Activated T-cell treated with anti-CD3 and anti-CD28 coated beads, Interleukin-2, amount 50 U/mL, for 4 hours (primary cell): ENCODE measurements around the gene SNRK. TPM values are rescaled to one million over a fixed set of nuclear protein-coding genes. Genes with fewer than 3 reads are reported as not detected.

Source experiments
- ATAC-seq, 2 donors: fragments of 200-7000 bp; cut with Tn5 transposase; one replicate each; pipeline ENCODE4 v1.10.0; 2021
- DNase-seq: peaks from one replicate; pipeline ENCODE4 v3.0.0-alpha.2; 2020
- H3K27me3 Mint-ChIP-seq: one replicate; pipeline ENCODE4 v1.8.0; 2021; ENCODE audit warnings: low read depth, mixed read lengths
- H3K36me3 Mint-ChIP-seq: one replicate; pipeline ENCODE4 v1.8.0; 2022; ENCODE audit warnings: mixed read lengths; ENCODE audit not compliant: insufficient read depth
- H3K4me1 Mint-ChIP-seq: one replicate; pipeline ENCODE4 v1.8.0; 2021; ENCODE audit warnings: low read depth, mixed read lengths
- H3K4me3 Mint-ChIP-seq: one replicate; pipeline ENCODE4 v1.8.0; 2021; ENCODE audit warnings: mild to moderate bottlenecking, moderate library complexity, mixed read lengths
- H3K9me3 Mint-ChIP-seq: one replicate; pipeline ENCODE4 v1.8.0; 2021; ENCODE audit warnings: mixed read lengths
- total RNA-seq, 3 donors: library from RNA; stranded (reverse); gene quantifications; one replicate each; pipeline ENCODE4 v1.2.1, GENCODE V29; 2021

Gene SNRK
- total RNA-seq, 3 donors from 2014 or later: 19.6 to 21.3 (median 19.6) TPM

DNA sequence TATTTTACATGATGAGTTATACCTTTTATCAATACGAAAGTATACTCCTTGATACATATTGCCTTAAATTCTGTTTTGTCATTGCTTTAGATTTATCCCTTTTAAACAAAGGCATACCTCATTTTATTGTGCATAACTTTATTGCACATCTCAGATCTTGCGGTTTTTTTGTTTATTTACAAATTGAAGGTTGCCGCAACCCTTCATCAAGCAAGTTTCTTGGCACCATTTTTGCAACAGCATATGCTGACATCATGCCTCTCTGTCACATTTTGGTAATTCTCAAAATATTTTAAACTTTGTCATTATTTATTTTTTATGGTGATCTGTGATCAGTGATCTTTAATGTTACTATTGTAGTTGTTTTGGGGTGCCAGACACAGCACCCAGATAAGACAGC is 20.9 kb downstream of the SNRK start:
- no peak for ATAC-seq
- H3K4me1 Mint-ChIP-seq: peaks cover 85% of the 10 kb centered on the region
- no peak overlapping the region for H3K4me3 Mint-ChIP-seq
- H3K36me3 Mint-ChIP-seq: peaks cover 44% of the 10 kb centered on the region
- no peaks in the 10 kb centered on the region for H3K27me3 Mint-ChIP-seq
- H3K9me3 Mint-ChIP-seq: no peaks in the 10 kb centered on the region
- DNase-seq: no peak

DNA sequence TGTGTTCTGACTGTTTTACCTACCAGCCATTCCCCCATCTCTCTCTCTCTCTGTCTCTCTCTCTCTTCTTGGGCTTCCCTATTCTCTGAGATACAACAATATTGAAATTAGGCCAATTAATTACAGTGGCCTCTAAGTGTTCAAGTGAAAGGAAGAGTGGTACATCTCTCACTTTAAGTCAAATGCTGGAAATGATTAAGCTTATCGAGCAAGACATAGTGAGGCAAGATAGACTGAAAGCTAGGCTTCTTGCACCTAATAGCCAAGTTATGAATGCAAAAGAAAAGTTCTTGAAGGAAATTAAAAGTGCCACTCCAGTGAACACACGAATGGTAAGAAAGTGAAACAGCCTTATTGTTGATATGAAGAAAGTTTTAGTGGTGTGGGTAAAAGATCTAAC is 21.3 kb downstream of the SNRK start:
- ATAC-seq (no peak), DNase-seq (no peak)
- Mint-ChIP-seq H3K36me3 (peaks cover 47% of the 10 kb centered on the region), H3K9me3 (no peaks in the 10 kb centered on the region), H3K4me1 (peaks cover 85% of the 10 kb centered on the region), H3K27me3 (no peaks in the 10 kb centered on the region), H3K4me3 (no peak overlapping the region)

GRCh38 chr3:43309372-43310305 is 23.3 kb downstream of the SNRK start:
- H3K36me3 Mint-ChIP-seq: peaks cover 39% of the 10 kb centered on the region
- no peak overlapping the region for H3K4me3 Mint-ChIP-seq
- no peaks in the 10 kb centered on the region for H3K27me3 Mint-ChIP-seq
- H3K4me1 Mint-ChIP-seq: peaks cover 70% of the 10 kb centered on the region
- DNase-seq (no peak), ATAC-seq (peak; percentile 37 to 52)
- H3K9me3 Mint-ChIP-seq: no peaks in the 10 kb centered on the region

- H3K36me3 Mint-ChIP-seq: peaks cover 24% of the 10 kb centered on the region
- ATAC-seq (no peak), DNase-seq (no peak)
- no peak overlapping the region for H3K4me3 Mint-ChIP-seq
- no peaks in the 10 kb centered on the region for H3K27me3 Mint-ChIP-seq
- no peaks in the 10 kb centered on the region for H3K9me3 Mint-ChIP-seq
- H3K4me1 Mint-ChIP-seq: peaks cover 73% of the 10 kb centered on the region
These were observed 30.6 kb downstream of the SNRK start for GRCh38 chr3:43316783-43317460.

DNA sequence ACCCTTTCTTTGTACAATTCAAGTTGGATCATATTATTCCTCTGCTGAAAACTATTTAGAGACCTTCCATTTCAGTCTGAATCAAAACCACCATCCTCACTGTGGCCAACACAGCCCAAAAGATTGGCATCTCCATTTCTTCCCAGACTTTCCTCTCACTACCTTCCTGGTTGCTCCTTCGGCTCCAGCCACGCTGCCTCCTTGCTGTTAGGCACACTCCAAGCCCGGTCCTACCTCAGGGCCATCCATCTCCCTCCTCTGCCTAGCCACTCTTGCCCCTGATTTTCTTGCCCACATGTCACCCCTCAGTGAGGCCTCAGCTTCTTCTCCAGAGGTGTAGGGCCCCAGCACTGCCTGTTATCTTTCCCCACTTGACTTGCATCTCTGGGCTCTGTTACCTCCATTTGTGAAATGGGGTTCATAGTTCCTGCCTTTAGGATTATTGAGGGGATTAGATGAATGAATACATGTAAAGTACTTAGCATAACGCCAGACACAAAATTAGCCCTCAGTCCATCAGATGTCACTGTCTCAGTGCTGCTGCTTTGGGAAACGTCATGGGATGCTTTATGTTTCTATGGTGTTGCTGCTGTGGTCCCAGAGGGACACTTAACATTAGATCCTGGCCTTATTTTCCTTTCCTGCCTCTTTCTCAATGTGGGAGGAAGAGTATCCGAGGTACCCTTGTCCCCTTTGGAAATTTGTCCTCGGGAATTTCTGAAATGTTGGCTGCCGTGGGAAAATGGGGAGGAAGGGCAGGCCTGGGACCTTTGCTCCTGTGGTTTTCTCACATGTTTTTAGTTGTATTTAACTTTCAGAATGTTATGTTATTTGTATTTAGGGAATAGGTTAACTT is 31.3 kb downstream of the SNRK start:
- Mint-ChIP-seq H3K4me3 (peak overlapping the region; percentile 1), H3K4me1 (peaks cover 67% of the 10 kb centered on the region), H3K9me3 (no peaks in the 10 kb centered on the region), H3K27me3 (no peaks in the 10 kb centered on the region), H3K36me3 (peaks cover 24% of the 10 kb centered on the region)
- ATAC-seq (no peak), DNase-seq (no peak)

- H3K27me3 Mint-ChIP-seq: no peaks in the 10 kb centered on the region
- no peaks in the 10 kb centered on the region for H3K9me3 Mint-ChIP-seq
- peaks cover 19% of the 10 kb centered on the region for H3K36me3 Mint-ChIP-seq
- peaks cover 71% of the 10 kb centered on the region for H3K4me1 Mint-ChIP-seq
- no peak overlapping the region for H3K4me3 Mint-ChIP-seq
- ATAC-seq (no peak), DNase-seq (no peak)
These were observed 33.0 kb downstream of the SNRK start for GRCh38 chr3:43319376-43319775.

DNA sequence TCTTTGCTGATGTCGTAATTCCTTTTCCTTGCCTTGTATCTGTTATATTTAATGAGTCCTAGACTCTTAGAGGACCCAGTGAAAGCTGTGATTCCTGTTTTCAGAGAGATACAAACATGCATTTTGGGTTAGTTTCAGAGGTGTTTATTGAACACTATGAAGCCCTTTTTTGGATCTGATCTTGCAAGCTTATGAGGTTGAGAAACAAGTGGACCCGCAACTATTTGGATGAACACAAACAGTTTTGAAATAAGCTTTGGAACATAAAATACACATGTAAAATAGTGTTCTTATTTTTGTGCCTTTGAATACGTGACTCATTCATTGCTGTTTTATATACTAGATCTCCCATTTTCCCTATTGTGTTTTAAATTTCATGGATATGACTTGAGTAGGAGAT is 33.5 kb downstream of the SNRK start:
- no peak for ATAC-seq
- Mint-ChIP-seq H3K36me3 (peaks cover 19% of the 10 kb centered on the region), H3K4me3 (no peak overlapping the region), H3K27me3 (no peaks in the 10 kb centered on the region), H3K9me3 (no peaks in the 10 kb centered on the region), H3K4me1 (peaks cover 73% of the 10 kb centered on the region)
- no peak for DNase-seq

DNA sequence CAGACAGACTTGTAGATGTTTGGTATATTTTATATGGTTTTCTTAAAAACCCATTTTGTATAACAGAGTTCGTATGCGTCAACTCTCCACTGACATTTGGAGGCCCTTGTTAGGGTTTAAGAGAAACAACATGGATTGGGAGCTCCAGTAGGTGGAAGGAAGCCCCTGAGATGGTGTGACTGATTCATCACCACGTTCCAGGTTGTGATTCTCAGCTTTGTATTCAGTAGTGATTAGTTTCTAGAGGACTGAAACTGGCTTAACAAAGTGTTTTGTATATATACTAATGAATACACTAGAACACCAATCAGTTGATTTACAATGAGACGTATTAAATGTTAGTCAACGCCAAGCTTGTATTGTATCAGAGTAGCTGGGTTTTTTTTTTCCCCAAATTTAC is 33.9 kb downstream of the SNRK start:
- no peaks in the 10 kb centered on the region for H3K9me3 Mint-ChIP-seq
- ATAC-seq (peak; percentile 59 to 65), DNase-seq (no peak)
- peaks cover 19% of the 10 kb centered on the region for H3K36me3 Mint-ChIP-seq
- H3K27me3 Mint-ChIP-seq: no peaks in the 10 kb centered on the region
- peaks cover 73% of the 10 kb centered on the region for H3K4me1 Mint-ChIP-seq
- H3K4me3 Mint-ChIP-seq: no peak overlapping the region

DNA sequence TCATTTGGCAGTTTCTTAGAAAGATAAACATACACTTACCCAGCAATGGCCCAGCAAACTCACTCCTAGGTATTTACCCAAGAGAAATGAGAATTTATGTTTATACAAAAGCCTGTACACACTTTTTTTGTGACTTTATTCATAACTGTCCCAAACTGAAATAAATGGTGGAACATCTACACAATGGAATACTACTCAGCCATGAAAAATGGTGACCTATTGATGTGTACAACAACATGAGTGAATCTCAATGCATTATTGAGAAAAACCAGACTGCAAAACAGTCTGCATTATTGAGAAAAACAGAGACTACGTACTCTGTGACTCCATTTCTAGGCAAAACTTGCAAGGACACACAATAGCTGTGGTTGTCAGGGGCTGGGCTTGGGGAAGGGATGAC is 37.2 kb downstream of the SNRK start:
- Mint-ChIP-seq H3K27me3 (no peaks in the 10 kb centered on the region), H3K36me3 (peaks cover 18% of the 10 kb centered on the region), H3K9me3 (no peaks in the 10 kb centered on the region), H3K4me1 (peaks cover 73% of the 10 kb centered on the region), H3K4me3 (no peak overlapping the region)
- DNase-seq (no peak), ATAC-seq (no peak)

GRCh38 chr3:43326891-43327581 is 40.7 kb downstream of the SNRK start:
- H3K9me3 Mint-ChIP-seq: no peaks in the 10 kb centered on the region
- ATAC-seq (peak in 1 of 2 donors; percentile 50), DNase-seq (no peak)
- no peak overlapping the region for H3K4me3 Mint-ChIP-seq
- no peaks in the 10 kb centered on the region for H3K27me3 Mint-ChIP-seq
- peaks cover 73% of the 10 kb centered on the region for H3K4me1 Mint-ChIP-seq
- H3K36me3 Mint-ChIP-seq: peaks cover 14% of the 10 kb centered on the region

DNA sequence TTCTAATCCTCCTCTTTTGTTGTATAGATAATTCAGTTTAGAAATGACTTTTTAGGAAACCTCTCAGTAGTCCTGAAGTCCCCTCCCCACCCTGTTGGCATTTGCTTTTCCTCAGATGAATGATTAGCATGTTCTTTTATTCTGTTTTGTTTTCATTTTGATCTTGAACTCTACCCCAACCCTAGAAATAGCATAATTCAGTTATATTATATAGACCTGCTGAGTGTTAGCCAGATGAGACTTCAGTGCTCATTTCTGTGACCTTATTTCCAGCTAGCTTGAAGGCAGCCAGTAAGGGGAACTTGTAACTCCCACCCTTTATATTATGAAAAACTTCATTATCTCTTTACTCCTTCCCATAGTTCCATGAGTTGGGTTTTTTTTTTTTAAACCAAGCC is 41.2 kb downstream of the SNRK start:
- no peak for DNase-seq
- peaks cover 75% of the 10 kb centered on the region for H3K4me1 Mint-ChIP-seq
- H3K4me3 Mint-ChIP-seq: no peak overlapping the region
- peaks cover 15% of the 10 kb centered on the region for H3K36me3 Mint-ChIP-seq
- no peaks in the 10 kb centered on the region for H3K27me3 Mint-ChIP-seq
- no peaks in the 10 kb centered on the region for H3K9me3 Mint-ChIP-seq
- no peak for ATAC-seq

DNA sequence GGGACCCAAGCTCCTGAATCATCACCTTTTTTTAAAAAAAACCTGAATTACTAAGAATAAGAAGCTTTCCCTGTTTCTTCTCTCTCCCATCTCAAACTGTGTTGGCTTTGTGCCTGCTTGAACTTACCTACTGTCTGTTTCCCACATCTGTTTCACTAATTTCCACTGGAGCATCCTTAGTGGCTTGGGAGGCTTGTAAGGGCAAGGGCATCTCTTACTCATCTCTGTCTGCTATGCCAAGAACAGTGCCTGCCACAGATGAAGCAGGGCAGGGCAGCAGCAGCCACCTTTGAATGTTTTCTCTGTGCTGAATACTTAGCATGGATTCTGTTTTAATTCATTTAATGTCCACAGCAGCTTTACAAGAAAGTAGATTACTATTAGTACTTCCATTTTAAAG is 42.3 kb downstream of the SNRK start:
- Mint-ChIP-seq H3K9me3 (no peaks in the 10 kb centered on the region), H3K4me1 (peaks cover 75% of the 10 kb centered on the region), H3K36me3 (peaks cover 19% of the 10 kb centered on the region), H3K4me3 (no peak overlapping the region), H3K27me3 (no peaks in the 10 kb centered on the region)
- no peak for ATAC-seq
- DNase-seq: no peak

DNA sequence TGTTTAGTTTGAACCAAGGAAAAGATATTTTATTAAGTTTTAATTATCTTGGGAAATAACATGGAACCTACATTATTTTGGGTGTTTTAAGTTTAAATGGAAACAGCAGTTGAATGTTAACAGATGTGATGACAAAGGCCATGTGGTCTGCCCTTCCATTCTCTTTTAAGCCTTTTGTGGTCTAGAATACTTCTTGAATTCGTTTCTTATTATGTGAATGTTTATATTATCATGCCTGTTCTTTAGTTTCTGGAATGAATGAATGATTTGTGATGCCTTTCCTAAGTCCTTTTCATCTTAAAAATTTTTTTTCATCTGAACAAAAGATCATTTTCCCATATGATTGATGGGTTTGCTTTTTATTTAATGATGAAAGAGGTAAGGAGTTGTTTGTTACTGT is 44.6 kb downstream of the SNRK start:
- H3K27me3 Mint-ChIP-seq: no peaks in the 10 kb centered on the region
- no peak overlapping the region for H3K4me3 Mint-ChIP-seq
- DNase-seq (no peak), ATAC-seq (no peak)
- H3K4me1 Mint-ChIP-seq: peaks cover 55% of the 10 kb centered on the region
- H3K36me3 Mint-ChIP-seq: peaks cover 28% of the 10 kb centered on the region
- peaks cover 10% of the 10 kb centered on the region for H3K9me3 Mint-ChIP-seq

DNA sequence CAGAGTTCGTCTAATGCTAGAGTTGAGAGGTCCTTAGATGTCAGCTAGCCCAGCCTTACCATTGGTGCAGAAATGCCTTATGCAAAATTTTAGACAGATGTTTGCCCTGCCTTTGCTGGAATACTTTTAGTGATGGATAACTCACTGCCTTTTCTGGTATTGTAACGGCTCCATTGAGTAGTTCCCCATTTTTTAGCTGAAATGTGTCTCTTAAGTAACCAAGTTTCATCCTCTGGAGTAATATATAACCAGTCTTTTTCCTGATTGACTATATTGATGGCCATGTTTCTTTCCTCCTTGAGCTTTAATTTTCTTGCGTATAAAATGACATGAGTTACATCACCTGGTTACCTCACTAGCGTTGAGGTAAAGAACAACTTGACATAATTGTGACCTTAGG is 45.0 kb downstream of the SNRK start:
- Mint-ChIP-seq H3K4me1 (peaks cover 51% of the 10 kb centered on the region), H3K9me3 (peaks cover 10% of the 10 kb centered on the region), H3K36me3 (peaks cover 31% of the 10 kb centered on the region), H3K27me3 (no peaks in the 10 kb centered on the region), H3K4me3 (no peak overlapping the region)
- ATAC-seq: no peak
- no peak for DNase-seq
